AG04449 (cell line): ENCODE data around the gene ARHGEF4.

Experiments
- CTCF ChIA-PET: fragments of 350-600 bp; formaldehyde crosslinking; extraction: SDS; loops from one replicate; lab custom pipeline; 2021; ENCODE audit warnings: antibody characterized with exemption; lab: Yijun Ruan, JAX
- POLR2A ChIA-PET: fragments of 400-600, 350-600 bp; formaldehyde crosslinking; extraction: SDS; loops from one replicate; lab custom pipeline; 2020; ENCODE audit warnings: antibody characterized with exemption, inconsistent platforms; lab: Yijun Ruan, JAX
- DNase-seq: peaks from one replicate; pipeline ENCODE4 v3.0.0-alpha.2; 2010; ENCODE audit warnings: low read depth, low spot score
- H3K4me3 ChIP-seq: 2 replicates; pipeline ENCODE4 v1.5.1; 2011; ENCODE audit warnings: low read depth, mild to moderate bottlenecking, control low read depth, low read length
- CTCF ChIP-seq: IDR thresholded peaks from one replicate; pipeline ENCODE4 v1.5.1; 2011; ENCODE audit warnings: mild to moderate bottlenecking, moderate library complexity, low read length, control low read depth, inconsistent platforms; ENCODE audit not compliant: insufficient read depth; ENCODE audit errors: missing control alignments

Gene ARHGEF4

GRCh38 chr2:130936451-130936850 is 99.7 kb downstream of the ARHGEF4 start:
- ChIA-PET POLR2A (no interaction called here), CTCF (no interaction called here)
- TF ChIP-seq CTCF: no peak
- H3K4me3 ChIP-seq: no peak overlapping the region
- DNase-seq: no peak

GRCh38 chr2:130947967-130948366 is 111.3 kb downstream of the ARHGEF4 start:
- DNase-seq: no peak
- H3K4me3 ChIP-seq: no peak overlapping the region
- TF ChIP-seq CTCF: no peak
- CTCF ChIA-PET: no interaction called here
- POLR2A ChIA-PET: no interaction called here

- ChIA-PET CTCF (no interaction called here), POLR2A (no interaction called here)
- no peak for DNase-seq
- TF ChIP-seq CTCF: no peak
- H3K4me3 ChIP-seq: no peak overlapping the region
Measured at GRCh38 chr2:130949954-130950353, 113.2 kb downstream of the ARHGEF4 start.

- TF ChIP-seq CTCF: no peak
- POLR2A ChIA-PET: no interaction called here
- H3K4me3 ChIP-seq: no peak overlapping the region
- DNase-seq: no peak
- CTCF ChIA-PET: interaction anchor here (1.6 kb wide), 1 partner anchor 77 kb away, joined by 3 read pairs; no protein-coding TSS in a partner anchor
Measured at GRCh38 chr2:130951018-130951417, 114.3 kb downstream of the ARHGEF4 start.

GRCh38 chr2:130954873-130955272 is 118.2 kb downstream of the ARHGEF4 start:
- no peak for TF ChIP-seq CTCF
- ChIA-PET CTCF (no interaction called here), POLR2A (no interaction called here)
- no peak overlapping the region for H3K4me3 ChIP-seq
- no peak for DNase-seq

GRCh38 chr2:130957915-130958314 is 121.2 kb downstream of the ARHGEF4 start:
- H3K4me3 ChIP-seq: no peak overlapping the region
- CTCF ChIA-PET: no interaction called here
- DNase-seq: no peak
- TF ChIP-seq CTCF: no peak
- POLR2A ChIA-PET: no interaction called here
